ENCODE measurements around the gene TMEM179. TPM values are rescaled to one million over a fixed set of nuclear protein-coding genes. Genes with fewer than 3 reads are reported as not detected.

TMEM179 gene
- total and polyA plus RNA-seq, 2 donors (not counting 3 experiments of a cell fraction or from before 2014, with no cell fraction given), result 0.14 TPM; not detected in 1

DNA sequence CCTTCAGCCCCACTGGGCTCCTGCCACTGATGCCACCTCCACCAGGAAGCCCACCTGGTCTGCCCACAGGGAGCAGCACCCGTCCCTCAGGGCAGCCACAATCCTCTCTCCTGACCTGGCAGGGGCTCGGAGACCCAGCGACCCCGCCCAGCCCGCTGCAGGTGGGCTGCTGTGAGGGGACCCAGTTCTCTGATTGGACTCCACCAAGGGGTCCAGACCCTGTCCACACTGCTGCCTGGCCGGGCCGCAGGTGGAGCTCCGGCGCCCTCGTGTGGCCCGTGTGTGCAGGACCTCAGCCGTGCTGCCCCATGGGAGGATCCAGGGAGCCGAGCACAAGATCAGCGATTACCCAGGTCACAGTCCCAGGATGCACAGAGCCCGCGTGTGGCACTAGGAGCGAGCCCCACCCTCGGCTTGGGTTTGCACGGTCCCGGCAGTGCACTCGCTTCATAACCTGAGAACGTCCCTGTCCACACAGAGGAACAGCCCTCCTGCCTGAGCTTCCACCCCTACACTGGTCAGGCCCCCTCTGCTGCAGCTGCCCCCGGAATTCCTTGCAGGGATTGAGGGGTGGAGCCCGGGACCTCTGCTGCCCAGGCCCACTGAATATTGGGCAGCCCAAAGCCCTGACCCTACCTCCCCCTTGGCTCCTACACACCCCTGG is 35.4 kb upstream of the TMEM179 start:
- no peaks in the 10 kb centered on the region for H3K36me3 ChIP-seq (ENCODE audit: control insufficient read depth in 2 of 2, extremely low read depth in 1 of 2, insufficient read depth in 2 of 2, low read length in 2 of 2)
- no TSS peak for BruUV-seq (replicated peaks)
- H2AFZ ChIP-seq (ENCODE audit: low read depth, low read length), result no peak overlapping the region
- H3K4me2 ChIP-seq (ENCODE audit: insufficient read depth, low read length), result no peak overlapping the region
- intact Hi-C loops (cut with micrococcal nuclease) (loop anchor here (1.0 kb wide), 3 partner anchors 502 to 562 kb away; partner anchors contain the start of gene KIF26A), dilution Hi-C loops (cut with MboI; ENCODE audit: extremely low pct_ligation_motif_present, low sequenced_read_pairs) (no loop called here)
- peaks cover 0 to under 1% of the 10 kb centered on the region in 2 experiments for H3K27me3 ChIP-seq (ENCODE audit: control insufficient read depth in 2 of 2, insufficient read depth in 2 of 2, low read length in 2 of 2)
- ChIA-PET CTCF (interaction anchor here (0.8 to 1.9 kb wide), 12 partner anchors 10 to 564 kb away, joined by 3 to 22 read pairs (median 4); no protein-coding TSS in a partner anchor), POLR2A (no interaction called here)
- H3K79me2 ChIP-seq (ENCODE audit: control insufficient read depth, insufficient read depth, low read length), result no peaks in the 10 kb centered on the region
- H3K4me3 ChIP-seq (replicated peaks in 1 of 3; ENCODE audit: insufficient read depth in 1 of 3, low read depth in 1 of 3, low read length in 3 of 3), result no peak overlapping the region
- no peak overlapping the region for H3K27ac ChIP-seq (ENCODE audit: insufficient read depth, low read depth, low read length)
- no peaks in the 10 kb centered on the region for H4K20me1 ChIP-seq (replicated peaks; ENCODE audit: control insufficient read depth, extremely low read depth, insufficient read depth, low read length)
- no peaks in the 10 kb centered on the region for H3K9me1 ChIP-seq (replicated peaks; ENCODE audit: control insufficient read depth, extremely low read depth, insufficient read depth, low read length)
- FAIRE-seq, result peak; percentile 85
- no peaks in the 10 kb centered on the region for H3K9me3 ChIP-seq (replicated peaks; ENCODE audit: control insufficient read depth, insufficient read depth, low read length)
- no peak overlapping the region for H3K9ac ChIP-seq (replicated peaks; ENCODE audit: extremely low read depth, insufficient read depth, low read length)
- no peaks in the 10 kb centered on the region for H3K4me1 ChIP-seq (ENCODE audit: control insufficient read depth, extremely low read depth, insufficient read depth, low read length)
- TF ChIP-seq POLR2AphosphoS5 (IDR thresholded peaks at IDR 0.05; ENCODE audit: insufficient read depth, low read depth, low read length), result no peak
- TF ChIP-seq, protein P1, sequence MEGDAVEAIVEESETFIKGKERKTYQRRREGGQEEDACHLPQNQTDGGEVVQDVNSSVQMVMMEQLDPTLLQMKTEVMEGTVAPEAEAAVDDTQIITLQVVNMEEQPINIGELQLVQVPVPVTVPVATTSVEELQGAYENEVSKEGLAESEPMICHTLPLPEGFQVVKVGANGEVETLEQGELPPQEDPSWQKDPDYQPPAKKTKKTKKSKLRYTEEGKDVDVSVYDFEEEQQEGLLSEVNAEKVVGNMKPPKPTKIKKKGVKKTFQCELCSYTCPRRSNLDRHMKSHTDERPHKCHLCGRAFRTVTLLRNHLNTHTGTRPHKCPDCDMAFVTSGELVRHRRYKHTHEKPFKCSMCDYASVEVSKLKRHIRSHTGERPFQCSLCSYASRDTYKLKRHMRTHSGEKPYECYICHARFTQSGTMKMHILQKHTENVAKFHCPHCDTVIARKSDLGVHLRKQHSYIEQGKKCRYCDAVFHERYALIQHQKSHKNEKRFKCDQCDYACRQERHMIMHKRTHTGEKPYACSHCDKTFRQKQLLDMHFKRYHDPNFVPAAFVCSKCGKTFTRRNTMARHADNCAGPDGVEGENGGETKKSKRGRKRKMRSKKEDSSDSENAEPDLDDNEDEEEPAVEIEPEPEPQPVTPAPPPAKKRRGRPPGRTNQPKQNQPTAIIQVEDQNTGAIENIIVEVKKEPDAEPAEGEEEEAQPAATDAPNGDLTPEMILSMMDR (IDR thresholded peaks at IDR 0.05; ENCODE audit: extremely low read depth in 1 of 2, insufficient read depth in 1 of 2, low read depth in 1 of 2, low read length in 2 of 2), result peak; percentile 94 to 99
- DNase-seq (ENCODE audit: low read depth, low spot score), result peak; percentile 55

DNA sequence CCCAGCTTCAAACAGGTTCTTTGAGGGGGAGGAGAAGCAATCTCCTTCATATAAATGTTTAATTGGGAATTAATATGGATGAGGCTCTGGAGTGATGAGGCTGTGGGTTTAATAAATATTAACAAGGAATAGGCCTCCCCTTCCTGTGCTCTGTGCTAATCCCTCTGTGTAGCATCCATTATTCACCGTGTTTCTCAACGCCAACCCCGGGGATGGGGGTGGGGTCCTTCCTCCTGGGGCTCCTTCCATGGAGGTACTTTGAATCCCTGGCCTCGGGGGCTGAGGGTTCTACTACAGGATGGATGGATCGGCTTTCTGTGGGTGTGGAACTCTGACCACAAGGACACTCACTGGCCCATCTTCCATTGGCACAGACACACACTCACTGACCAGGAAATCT is 34.9 kb upstream of the TMEM179 start:
- POLR2A ChIA-PET, result no interaction called here

More for the DNA sequence above, 34.9 kb upstream of the TMEM179 start:
- intact Hi-C loops (cut with micrococcal nuclease) (no loop called here), dilution Hi-C loops (cut with MboI; ENCODE audit: extremely low pct_ligation_motif_present, low sequenced_read_pairs) (no loop called here)
- Histone ChIP-seq H3K9me1 (replicated peaks; ENCODE audit: control insufficient read depth, extremely low read depth, insufficient read depth, low read length) (no peaks in the 10 kb centered on the region), H4K20me1 (replicated peaks; ENCODE audit: control insufficient read depth, extremely low read depth, insufficient read depth, low read length) (no peaks in the 10 kb centered on the region), H3K4me3 (replicated peaks in 1 of 3; ENCODE audit: insufficient read depth in 1 of 3, low read depth in 1 of 3, low read length in 3 of 3) (no peak overlapping the region), H3K9me3 (replicated peaks; ENCODE audit: control insufficient read depth, insufficient read depth, low read length) (no peaks in the 10 kb centered on the region), H3K9ac (replicated peaks; ENCODE audit: extremely low read depth, insufficient read depth, low read length) (no peak overlapping the region), H3K4me2 (ENCODE audit: insufficient read depth, low read length) (no peak overlapping the region), H3K36me3 (ENCODE audit: control insufficient read depth in 2 of 2, extremely low read depth in 1 of 2, insufficient read depth in 2 of 2, low read length in 2 of 2) (no peaks in the 10 kb centered on the region), H3K27me3 (ENCODE audit: control insufficient read depth in 2 of 2, insufficient read depth in 2 of 2, low read length in 2 of 2) (no peaks in the 10 kb centered on the region), H2AFZ (ENCODE audit: low read depth, low read length) (no peak overlapping the region), H3K4me1 (ENCODE audit: control insufficient read depth, extremely low read depth, insufficient read depth, low read length) (no peaks in the 10 kb centered on the region), H3K27ac (ENCODE audit: insufficient read depth, low read depth, low read length) (no peak overlapping the region), H3K79me2 (ENCODE audit: control insufficient read depth, insufficient read depth, low read length) (no peaks in the 10 kb centered on the region)
- DNase-seq (ENCODE audit: low read depth, low spot score) (no peak), FAIRE-seq (no peak)
- BruUV-seq (replicated peaks), result no TSS peak
- CTCF ChIA-PET, result interaction anchor here (1.2 to 1.9 kb wide), 7 partner anchors 12 to 562 kb away, joined by 3 to 22 read pairs (median 5); no protein-coding TSS in a partner anchor
- TF ChIP-seq, protein P2, sequence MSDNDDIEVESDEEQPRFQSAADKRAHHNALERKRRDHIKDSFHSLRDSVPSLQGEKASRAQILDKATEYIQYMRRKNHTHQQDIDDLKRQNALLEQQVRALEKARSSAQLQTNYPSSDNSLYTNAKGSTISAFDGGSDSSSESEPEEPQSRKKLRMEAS (IDR thresholded peaks at IDR 0.05; ENCODE audit: insufficient read depth, insufficient read length), result no peak
- TF ChIP-seq JUN (IDR thresholded peaks at IDR 0.05; ENCODE audit: borderline replicate concordance, insufficient read depth, insufficient read length, low read depth) (no peak), EZH2 (IDR thresholded peaks at IDR 0.05; ENCODE audit: borderline replicate concordance, low read depth, low read length, severe bottlenecking) (no peak), POLR2AphosphoS5 (IDR thresholded peaks at IDR 0.05; ENCODE audit: insufficient read depth, low read depth, low read length) (no peak), FOS (IDR thresholded peaks at IDR 0.05; ENCODE audit: borderline replicate concordance, insufficient read depth, low read length) (no peak), GATA2 (IDR thresholded peaks at IDR 0.05; ENCODE audit: insufficient read depth, insufficient read length, low read depth, low read length) (no peak), MYC (IDR thresholded peaks at IDR 0.05; ENCODE audit: low read depth, low read length) (no peak), POLR2A (IDR thresholded peaks at IDR 0.05; ENCODE audit: low read depth, low read length) (no peak)
- TF ChIP-seq, protein P1 (IDR thresholded peaks at IDR 0.05; ENCODE audit: extremely low read depth in 1 of 2, insufficient read depth in 1 of 2, low read depth in 1 of 2, low read length in 2 of 2), result no peak

Data from endothelial cell of umbilical vein (primary cell).